NCI-H345 (cell line): ENCODE measurements around the gene ZNF608.

Experiments
- DNase-seq: peaks from one replicate; lab custom pipeline; 2025; lab: John Stamatoyannopoulos, UW

Gene ZNF608

DNA sequence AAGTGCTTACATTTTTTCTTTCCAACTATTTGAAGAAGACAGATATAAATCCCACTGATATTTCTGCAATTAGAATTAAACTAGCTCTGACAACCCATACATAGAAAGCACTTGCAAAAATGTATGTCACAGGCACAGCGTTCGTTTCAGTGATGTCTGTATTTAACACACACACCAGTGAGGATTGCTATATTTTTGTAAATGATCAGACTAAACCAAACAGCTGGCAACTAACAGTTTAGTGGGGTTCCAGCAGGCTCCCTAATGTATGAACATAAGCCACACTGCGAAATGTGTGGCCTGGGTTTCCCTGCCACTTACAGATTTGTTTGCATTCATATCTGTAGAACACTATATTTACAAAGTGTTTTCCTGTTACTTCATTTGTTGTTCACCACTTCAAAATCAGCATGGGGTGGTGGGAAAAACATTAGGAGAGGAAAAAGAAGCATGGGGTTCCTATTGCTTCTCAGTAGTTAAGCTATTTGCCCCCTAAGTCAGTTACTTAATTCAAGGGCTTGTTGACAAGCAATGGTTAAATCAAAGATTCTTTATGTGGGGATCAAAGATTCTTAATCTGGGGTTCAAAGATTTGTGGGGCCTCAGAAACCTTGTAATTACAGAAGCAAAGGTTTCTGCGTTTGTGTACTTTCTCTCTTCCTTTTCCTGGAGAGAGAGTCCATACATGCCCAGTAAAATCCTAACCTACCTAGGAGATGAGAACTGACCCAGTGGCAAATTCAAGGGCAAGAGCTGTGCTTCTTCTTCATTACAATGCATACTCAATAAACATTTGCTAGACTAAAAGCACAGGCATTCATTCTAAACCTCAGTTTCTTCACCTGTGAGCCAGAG, 27.1 kb downstream of the ZNF608 start:
- no peak for DNase-seq

DNA sequence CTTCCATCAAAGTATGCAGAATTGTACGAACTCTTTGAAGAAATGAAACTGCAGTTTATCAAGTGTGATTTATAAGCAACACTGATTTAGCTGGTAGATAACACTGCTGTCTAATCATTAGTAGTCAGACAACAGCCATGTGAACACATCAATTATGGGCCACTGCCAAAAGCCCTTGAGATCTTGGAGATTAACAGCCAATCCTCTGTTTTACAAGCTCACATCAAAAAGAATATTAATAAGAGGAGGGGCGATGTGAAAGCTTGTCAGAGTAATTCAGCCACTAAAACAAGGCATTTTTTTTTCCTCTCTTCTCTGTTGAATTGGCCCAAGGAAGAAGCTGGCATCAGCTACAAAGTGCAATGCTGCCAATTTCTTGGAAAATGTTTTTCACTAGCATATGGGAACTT, 28.1 kb downstream of the ZNF608 start:
- no peak for DNase-seq

DNA sequence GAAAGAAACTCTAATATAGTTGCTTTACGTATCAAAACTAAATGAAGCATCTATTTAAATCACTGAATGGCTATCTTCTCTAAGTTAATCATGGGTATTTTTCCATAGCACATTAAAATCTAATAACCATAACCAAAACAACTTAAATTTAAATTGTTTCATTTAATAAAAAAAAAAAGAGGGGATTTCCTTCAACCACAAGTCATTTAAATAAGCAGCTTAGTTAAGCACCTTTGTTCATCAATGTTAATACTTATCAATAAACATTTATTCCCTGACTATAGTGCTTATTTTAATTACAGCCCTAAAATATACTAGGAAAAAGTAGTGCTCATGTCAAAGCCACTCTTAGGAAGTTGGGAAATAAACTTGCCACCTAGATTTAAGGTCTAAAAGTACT, 30.3 kb downstream of the ZNF608 start:
- no peak for DNase-seq

DNA sequence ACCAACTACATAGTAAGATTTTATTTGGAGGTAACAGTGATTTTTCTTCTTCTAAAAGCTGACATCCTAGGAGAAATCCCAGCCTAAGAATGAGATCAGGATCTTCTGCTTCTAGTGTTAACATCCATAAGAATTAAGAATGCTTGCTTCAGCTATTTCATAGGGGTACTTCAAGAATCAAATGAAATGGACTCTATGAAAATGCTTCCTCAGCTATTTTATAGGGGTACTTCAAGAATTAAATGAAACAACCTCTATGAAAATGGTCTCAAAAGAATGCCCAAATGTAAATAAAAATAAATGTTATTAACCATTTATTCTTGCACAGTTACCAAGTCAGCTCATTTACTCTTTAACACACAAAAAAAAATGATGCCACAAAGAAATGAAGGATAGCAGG, 31.5 kb downstream of the ZNF608 start:
- no peak for DNase-seq

DNA sequence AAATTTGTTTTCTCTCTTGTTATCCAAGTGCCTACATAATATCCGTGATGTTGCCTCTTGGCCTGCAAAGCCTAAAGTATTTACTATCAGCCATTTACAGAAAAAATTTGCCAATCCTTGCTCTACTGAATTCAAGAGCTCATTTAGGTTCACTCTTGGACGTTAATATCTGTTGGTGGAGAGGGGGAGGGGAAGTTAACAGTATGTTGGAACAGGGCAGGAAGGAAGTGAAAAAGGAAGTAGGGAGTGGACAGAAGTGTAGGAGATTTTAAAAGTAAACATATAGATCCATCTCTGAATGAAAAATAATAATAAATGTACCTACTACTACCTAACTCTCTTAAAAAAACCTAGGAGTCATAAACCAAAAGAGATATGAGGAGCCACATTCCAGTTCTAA, 32.8 kb downstream of the ZNF608 start:
- no peak for DNase-seq

DNA sequence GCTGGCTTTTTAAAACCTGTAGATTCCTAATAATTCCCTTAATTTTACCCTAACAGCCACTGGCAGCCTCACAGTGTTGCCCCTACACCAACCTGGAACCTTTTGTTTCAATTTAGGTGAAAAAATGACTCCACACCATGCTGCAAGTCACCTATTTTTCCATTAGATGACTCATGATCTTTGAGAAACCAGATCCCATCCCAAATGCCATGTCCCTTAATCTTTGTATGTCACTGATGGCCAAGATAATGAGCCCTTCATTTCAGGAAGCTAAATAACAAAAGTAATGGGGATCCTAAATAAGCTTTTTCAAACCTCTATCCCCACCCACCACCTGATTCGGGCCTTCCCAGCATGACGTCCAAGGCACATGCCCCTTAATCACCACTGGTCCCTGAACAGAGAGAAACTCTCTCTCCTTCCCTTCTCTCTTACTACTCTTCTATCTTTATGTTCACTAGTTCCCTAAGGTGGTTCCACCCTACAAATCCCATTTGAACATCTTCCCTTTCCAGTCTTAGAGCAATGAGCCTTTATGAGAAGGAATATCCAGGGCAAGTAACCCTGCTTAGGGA, 33.6 kb downstream of the ZNF608 start:
- DNase-seq: no peak

DNA sequence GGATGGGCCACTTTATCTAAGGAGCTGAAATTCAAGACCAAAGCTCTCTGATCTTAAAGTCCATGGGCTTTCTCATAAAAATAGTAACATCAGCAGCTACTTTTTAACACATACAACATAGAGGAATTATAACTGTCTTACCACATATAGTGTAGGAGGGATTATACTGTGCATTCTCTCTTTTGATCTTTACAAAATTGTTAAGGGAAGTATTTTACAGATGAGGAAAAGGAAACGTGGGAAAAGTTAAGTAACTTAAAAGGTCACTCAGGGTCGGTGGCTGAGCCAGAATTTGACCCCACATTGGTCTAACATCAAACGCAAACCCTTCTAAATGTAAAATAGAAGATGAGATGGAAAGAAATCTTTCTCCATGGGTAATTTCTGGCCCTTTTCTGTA, 38.4 kb downstream of the ZNF608 start:
- DNase-seq: no peak

DNA sequence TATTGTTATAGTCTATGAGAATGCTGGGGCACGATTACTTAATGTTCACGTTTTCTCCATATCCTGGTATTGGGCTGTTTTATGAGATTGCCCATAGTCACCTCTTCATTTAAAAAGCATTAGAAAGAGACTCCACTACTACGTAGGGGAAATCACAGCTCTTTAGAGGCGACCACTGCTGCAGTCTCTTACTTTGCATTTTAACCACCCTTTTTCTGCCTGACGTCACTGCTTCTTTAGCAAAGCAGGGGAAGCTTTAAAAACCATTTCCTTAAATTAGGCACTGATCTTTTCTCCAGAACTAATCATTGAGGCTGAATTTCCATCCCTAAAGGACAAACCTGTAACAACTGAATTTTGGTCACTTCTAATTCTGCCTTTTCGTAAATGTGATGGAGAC, 38.9 kb downstream of the ZNF608 start:
- no peak for DNase-seq

DNA sequence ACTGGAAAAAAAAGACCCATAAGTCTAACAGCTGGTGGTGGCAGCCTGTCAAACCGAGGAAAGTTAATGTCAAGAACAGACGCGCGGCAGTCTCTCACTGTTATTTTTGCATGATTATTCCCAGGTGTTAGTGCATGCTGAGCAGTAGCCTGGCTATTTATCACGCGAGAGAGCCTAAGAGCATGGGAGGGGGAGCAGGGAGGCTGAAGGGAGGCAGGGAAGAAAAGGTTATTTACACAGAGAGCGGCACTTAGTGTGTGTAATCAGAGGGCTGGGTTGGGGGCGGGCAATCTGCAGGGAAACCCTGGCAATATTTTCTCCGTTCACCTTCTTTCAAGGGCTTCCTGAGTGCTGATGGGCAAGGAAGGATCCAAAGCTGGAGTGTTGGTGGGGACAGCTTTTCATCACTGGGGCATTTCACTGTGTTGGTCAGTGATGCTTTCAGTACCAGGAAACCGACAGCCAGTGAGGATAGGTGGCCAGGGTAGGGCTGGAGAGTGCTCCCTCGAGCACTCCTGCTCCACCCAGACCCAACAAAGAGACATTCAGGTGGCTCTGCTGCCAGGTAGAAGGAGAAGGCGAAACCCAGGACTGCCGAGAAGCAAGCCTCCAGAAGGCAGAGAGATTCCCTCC, 39.6 kb downstream of the ZNF608 start:
- peak; percentile 82 for DNase-seq

DNA sequence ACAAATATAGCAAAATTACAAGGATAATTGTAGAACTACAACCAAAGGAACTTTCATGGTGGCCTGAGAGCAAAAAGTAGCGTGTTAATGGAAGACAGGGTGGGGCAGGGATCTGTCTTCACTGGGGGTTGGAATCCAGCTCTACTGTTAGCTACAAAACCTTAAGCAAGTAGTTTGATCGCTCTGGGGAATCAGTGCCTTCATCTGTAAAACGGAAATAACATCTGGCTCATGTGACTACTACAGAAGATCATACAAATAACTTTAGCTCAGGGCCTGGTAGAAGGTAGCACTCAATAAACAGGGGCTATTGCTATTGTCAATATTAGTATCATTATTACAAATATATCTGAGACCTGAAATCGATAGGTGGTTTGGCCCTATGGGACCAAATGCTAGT, 40.4 kb downstream of the ZNF608 start:
- DNase-seq: no peak

DNA sequence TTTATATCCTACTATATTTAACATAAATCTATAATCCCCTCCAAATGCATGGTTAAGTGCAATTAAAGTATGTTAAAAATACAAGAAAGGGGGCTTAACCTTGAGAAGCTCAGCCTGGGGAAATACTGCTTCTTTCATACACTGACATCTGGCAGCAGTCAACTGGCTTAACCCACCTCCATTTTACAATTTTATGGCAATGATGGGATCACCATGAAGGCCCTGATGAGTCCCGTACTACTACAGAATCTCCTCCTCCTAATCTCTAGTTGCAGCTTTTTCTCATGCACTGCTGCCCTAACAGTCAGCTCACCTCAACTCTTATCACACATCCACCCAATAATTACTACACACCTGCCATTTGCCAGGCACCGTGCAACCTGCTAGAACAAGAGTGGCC, 40.9 kb downstream of the ZNF608 start:
- DNase-seq: no peak

DNA sequence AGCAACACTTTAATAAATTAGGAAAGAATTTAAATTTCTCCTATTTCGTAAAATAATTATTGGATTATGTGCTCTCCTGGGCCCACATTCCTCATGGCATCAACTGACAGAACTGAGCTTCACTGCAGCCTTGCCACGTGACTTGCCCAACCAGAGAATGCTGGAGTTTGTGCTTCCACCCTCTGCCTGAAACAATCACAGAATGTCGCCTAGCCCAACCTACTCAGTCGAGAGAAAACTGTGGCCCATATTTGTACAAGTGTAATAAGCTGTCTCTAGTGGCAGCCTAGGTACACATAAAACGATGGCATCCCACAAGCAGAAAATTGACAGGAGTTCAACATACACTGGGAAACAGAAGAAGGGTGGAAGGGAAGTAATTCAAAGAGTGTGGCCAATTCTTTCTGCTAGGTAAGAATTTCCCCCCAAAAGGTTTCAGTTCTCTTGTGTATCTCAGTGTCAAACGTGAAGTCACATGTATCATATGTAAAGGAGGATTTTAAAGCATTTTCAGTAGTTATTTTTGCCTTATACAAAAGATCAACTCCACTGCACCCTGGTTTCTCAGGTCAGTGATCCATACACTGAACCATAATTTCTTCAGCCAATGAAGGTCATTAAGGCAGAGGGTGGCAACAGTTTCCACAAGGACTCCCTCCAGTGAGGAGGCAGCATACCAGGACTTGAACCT, 41.7 kb downstream of the ZNF608 start:
- no peak for DNase-seq

DNA sequence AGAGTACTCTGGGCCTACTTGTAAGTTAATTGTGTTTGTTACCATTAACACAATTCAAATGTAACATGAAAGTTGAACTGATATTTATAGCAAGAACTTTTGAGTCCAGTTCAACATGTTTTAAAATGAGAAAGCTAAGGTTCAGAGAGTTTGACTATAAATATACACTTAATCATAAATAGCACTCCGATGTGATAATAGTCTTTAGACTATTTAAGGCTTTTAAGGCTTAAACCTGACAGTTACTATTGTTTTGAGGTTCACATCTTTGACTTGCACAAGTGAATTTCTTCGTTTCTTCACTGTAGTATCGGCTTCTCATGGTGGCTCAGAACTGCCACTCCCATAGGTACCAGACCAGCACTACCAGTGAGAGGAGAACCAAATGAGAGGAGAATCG, 42.4 kb downstream of the ZNF608 start:
- DNase-seq: no peak

DNA sequence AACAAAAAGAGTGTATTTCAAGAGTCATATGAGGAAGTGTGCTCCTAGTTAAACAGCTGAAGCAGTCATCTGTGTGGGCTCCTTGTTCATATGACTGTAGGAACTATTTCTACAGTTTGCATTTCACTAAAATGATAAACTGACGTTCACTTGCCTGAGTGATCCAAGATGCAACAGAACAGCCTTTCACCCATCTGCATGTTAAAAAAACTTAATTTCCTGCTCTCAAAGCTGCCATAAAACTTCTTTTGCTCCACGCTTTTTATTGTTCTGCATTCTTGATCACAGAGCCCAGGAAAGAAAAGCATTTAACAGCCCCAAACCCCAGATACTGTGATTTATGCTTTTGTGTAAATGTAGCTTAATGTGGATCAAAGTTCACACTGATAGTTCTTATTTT, 43.9 kb downstream of the ZNF608 start:
- DNase-seq: no peak

DNA sequence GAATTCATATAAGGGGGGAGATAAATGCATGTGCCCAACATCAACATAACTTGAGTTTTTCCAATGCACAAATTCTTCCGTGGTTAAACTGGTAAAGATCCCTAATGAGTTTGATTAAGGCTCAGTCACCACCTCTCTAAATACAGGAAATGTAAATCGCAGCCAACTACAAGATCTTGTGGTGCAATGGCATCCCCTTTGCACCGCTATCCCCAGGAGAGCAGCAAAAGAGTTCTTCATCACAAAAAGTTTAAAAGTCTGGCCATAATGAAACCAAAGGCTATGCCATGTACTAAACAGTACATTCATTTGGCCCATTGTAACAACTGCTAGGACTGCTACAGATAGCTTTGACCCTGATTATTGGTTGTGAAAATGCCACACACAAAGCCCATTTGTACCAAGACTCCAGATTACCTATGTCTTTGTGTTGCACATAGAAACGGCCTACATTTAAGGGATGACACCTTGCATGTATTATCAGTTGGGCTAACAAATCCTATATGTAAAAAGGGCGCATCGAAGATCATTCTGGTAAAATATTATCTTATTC, 44.5 kb downstream of the ZNF608 start:
- no peak for DNase-seq

DNA sequence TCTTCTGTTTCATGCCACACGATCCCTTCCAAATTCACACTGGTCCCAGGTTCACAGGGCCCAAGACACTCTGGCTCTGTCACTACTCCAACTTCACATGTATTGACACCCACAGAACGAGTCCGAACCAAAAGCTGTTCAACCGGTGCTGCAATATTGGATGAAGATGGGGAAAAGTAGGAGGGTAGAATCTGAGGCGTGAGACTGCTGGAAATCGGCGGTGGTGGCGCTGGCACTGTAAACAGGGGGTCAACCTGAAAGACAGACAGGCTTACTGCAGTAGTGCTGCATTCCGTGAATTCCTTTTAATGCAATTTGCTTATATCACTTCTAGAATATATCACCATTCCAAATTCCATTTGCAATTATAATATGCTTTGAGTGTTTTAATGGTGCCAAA, 45.4 kb downstream of the ZNF608 start:
- no peak for DNase-seq

DNA sequence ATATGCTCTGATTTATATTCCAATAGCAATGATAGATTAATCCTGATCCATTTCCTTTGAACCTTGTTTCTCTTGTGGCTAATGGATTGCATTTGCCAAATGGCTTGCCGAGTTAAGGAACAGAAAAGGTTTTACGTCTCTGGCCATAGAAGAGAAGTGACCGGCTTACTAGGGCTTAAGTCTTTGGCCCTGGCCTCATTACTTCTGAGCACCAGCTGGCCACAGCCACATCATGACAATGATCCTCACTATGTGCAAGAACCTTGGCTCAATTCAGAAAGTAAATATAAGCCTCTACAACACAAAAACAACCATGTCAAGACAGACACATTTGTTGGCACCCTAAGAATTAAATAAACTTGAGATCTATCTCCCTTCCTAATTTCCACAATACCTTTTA, 46.1 kb downstream of the ZNF608 start:
- DNase-seq: no peak

DNA sequence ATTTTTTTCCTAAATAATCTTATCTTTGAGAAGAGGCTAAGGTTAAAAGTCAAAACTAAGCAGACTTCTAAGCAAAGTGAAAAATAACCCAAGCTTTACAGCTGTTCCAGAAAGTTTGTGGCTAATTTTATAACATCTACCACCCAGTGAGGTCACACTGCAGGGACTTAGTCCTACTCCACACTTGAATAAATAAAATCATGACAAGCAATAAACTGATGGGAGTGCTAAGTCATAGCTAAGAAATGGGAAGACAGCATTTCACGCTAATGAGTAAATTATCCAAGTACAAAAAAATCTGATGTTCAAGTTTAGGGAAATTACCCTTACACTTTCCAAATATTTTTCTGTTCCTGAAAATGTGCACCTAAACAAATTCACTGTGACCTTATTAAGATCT, 47.7 kb downstream of the ZNF608 start:
- no peak for DNase-seq

DNA sequence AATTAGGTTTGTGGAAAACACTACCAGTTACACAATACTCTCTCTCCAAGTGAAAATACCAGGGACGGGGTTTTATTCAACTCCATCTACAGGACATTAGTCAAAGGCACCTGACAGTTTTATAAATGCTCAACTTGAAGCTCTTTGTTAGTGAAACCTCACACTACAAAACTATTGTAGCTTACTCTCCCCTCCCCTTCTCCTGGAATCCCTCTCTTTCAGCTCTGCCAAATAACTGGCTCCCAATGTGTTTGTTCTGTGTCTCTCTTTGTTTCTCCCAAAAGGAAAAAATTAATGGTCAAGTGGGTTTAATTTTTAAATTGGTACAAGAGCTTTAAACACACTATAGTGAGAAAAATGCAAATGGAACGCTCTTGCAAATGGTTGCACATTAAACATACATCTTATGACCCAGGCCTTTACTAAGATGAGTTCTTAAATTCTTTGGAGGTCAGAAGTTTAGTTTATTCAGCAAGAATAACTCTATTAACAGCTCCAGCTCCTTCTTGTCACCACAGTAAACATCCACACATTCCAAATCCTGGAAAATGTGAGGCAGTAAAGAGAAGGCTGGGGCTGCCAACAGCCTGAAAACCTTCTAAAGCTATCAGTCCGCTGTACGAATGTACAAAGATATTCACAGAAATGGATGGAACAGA, 48.4 kb downstream of the ZNF608 start:
- DNase-seq: peak; percentile 28

DNA sequence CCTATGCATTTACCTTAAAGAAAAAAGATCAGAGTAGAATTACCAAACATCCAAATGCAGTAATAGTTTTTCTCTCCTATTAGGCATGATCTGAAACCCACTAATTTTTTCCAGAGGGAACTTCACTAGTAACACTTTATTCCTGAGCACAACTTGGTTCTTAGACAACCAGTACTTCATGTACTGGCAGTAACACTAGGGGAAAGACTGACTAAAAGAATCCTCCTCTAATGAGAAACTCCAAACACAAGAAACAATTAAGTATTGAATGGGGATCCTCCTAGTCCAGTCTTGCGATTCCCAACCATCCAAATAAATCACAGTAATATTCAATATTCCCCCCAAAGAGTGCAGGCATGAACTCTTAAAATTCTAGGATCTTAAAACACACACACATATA, 48.9 kb downstream of the ZNF608 start:
- DNase-seq: no peak

DNA sequence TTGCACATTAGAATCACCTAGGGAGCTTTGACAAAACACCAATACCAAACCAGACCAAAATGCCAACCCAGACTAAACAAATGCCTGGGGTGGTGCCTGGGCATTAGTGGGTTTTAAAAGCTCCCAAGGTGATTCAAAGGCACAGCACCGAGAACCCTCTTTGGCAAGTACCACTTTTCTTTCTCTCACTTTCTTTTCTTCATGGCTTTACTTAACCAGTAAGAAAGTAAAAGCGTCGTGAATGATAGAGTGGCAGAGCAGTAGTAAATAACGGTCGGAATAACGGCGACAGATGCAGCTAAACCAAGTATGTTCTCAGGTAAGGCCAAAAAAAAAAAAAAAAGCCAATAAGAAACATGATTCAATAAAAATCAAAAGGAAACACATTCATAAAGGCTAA, 49.5 kb downstream of the ZNF608 start:
- DNase-seq: no peak
